Fibroblast of lung (primary cell): Measurements from ENCODE around the gene L3MBTL2. TPM values are rescaled to one million over a fixed set of nuclear protein-coding genes. Genes with fewer than 3 reads are reported as not detected.

Source experiments
- DNase-seq, 2 donors: peaks; one replicate each; pipeline versions ENCODE4 v3.0.0 to v3.0.0-alpha.2; 2010; ENCODE audit warnings: low read depth in 2 of 2
- H2AFZ ChIP-seq: 2 replicates; pipeline ENCODE4 v1.5.1; 2012; ENCODE audit warnings: low read length, control low read depth, inconsistent platforms
- H3K27ac ChIP-seq: 2 replicates; pipeline ENCODE4 v1.5.1; 2011; ENCODE audit warnings: low read length, control low read depth; ENCODE audit not compliant: insufficient read depth
- H3K27me3 ChIP-seq: 2 replicates; pipeline ENCODE4 v1.5.1; 2011; ENCODE audit warnings: mild to moderate bottlenecking, low read length; ENCODE audit not compliant: control insufficient read depth, insufficient read depth
- H3K36me3 ChIP-seq: 2 replicates; pipeline ENCODE4 v1.5.1; 2011; ENCODE audit warnings: low read length; ENCODE audit not compliant: control insufficient read depth, insufficient read depth
- H3K4me1 ChIP-seq: 2 replicates; pipeline ENCODE4 v1.5.1; 2011; ENCODE audit warnings: low read length; ENCODE audit not compliant: control insufficient read depth, insufficient read depth; ENCODE audit errors: extremely low read depth
- H3K4me2 ChIP-seq: 2 replicates; pipeline ENCODE4 v1.5.1; 2011; ENCODE audit warnings: low read length, control low read depth; ENCODE audit not compliant: insufficient read depth; ENCODE audit errors: extremely low read depth
- H3K4me3 ChIP-seq, 4 experiments: fragments of 200-600 bp in 1 of 4; sonication (generic) in 1 of 4; replicated peaks in 1 of 4; 2 replicates each; pipeline ENCODE4 v1.5.1; 2011 to 2016; ENCODE audit warnings: low read length in 4 of 4, low read depth in 3 of 4, mild to moderate bottlenecking in 3 of 4, control low read depth in 2 of 4, inconsistent platforms in 1 of 4, mixed read lengths in 1 of 4; ENCODE audit not compliant: insufficient read depth in 1 of 4; ENCODE audit errors: control extremely low read depth in 1 of 4
- H3K79me2 ChIP-seq: 2 replicates; pipeline ENCODE4 v1.5.1; 2012; ENCODE audit warnings: mild to moderate bottlenecking, low read length, inconsistent platforms; ENCODE audit not compliant: control insufficient read depth, insufficient read depth
- H3K9ac ChIP-seq: 2 replicates; pipeline ENCODE4 v1.5.1; 2011; ENCODE audit warnings: mild to moderate bottlenecking, low read length, control low read depth; ENCODE audit not compliant: insufficient read depth
- H3K9me3 ChIP-seq: 2 replicates; pipeline ENCODE4 v1.5.1; 2012; ENCODE audit warnings: low read depth, low read length; ENCODE audit not compliant: control insufficient read depth, insufficient read depth
- H4K20me1 ChIP-seq: 2 replicates; pipeline ENCODE4 v1.5.1; 2011; ENCODE audit warnings: low read length; ENCODE audit not compliant: control insufficient read depth, insufficient read depth; ENCODE audit errors: extremely low read depth
- CTCF ChIP-seq, 2 donors: IDR thresholded peaks in 1 of 2; conservative IDR thresholded peaks in 1 of 2; 1 replicate in 1 of 2; 2 replicates in 1 of 2; pipeline ENCODE4 v1.5.1; 2011 to 2012; ENCODE audit warnings: low read length in 2 of 2, control low read depth in 1 of 2, inconsistent platforms in 1 of 2, low read depth in 1 of 2, mild to moderate bottlenecking in 1 of 2
- EZH2 ChIP-seq: IDR thresholded peaks from 2 replicates; pipeline ENCODE4 v1.5.1; 2012; ENCODE audit warnings: low read length, control low read depth, mild to moderate bottlenecking; ENCODE audit errors: missing control alignments
- polyA plus RNA-seq, 2 donors: library from polyadenylated mRNA; depleted of rRNA in 1 of 2; stranded (reverse) in 1 of 2; unstranded in 1 of 2; fragments of >200 nt; gene quantifications; 2 replicates each; pipeline ENCODE4 v1.2.1, GENCODE V29; 2011 to 2012; ENCODE audit warnings: missing spikeins in 1 of 2
- total RNA-seq: library from RNA; depleted of rRNA; stranded (reverse); fragments of >200 nt; gene quantifications from 2 replicates; pipeline ENCODE4 v1.2.1, GENCODE V29; 2014

Gene L3MBTL2
- total and polyA plus RNA-seq, 2 donors (not counting 1 experiment from before 2014, with no cell fraction given), result 16.0 to 19.3 TPM

- peak overlapping the region; percentile 58 to 78 (median 73) for H3K4me3 ChIP-seq
- peak overlapping the region; percentile 90 for H3K4me2 ChIP-seq
- no peaks in the 10 kb centered on the region for H3K36me3 ChIP-seq
- TF ChIP-seq EZH2 (no peak), CTCF (conservative IDR thresholded peaks at IDR 0.05 in 1 of 2, IDR thresholded peaks at IDR 0.05 in 1 of 2; ENCODE audit: low read depth in 1 of 2, low read length in 2 of 2) (no peak)
- H3K27me3 ChIP-seq, result no peaks in the 10 kb centered on the region
- no peaks in the 10 kb centered on the region for H3K9me3 ChIP-seq
- H3K4me1 ChIP-seq, result peaks cover 2% of the 10 kb centered on the region
- H3K79me2 ChIP-seq, result no peaks in the 10 kb centered on the region
- no peak for DNase-seq
- H3K27ac ChIP-seq, result no peak overlapping the region
- no peak overlapping the region for H3K9ac ChIP-seq
- H2AFZ ChIP-seq, result peak overlapping the region; percentile 93
- no peaks in the 10 kb centered on the region for H4K20me1 ChIP-seq
Measured at GRCh38 chr22:41198027-41198580, 7.0 kb upstream of the L3MBTL2 start.

- no peaks in the 10 kb centered on the region for H3K9me3 ChIP-seq
- no peak overlapping the region for H3K27ac ChIP-seq
- no peak overlapping the region for H3K4me3 ChIP-seq
- peaks cover 2% of the 10 kb centered on the region for H3K4me1 ChIP-seq
- no peak for TF ChIP-seq CTCF (conservative IDR thresholded peaks at IDR 0.05 in 1 of 2, IDR thresholded peaks at IDR 0.05 in 1 of 2; ENCODE audit: low read depth in 1 of 2, low read length in 2 of 2)
- TF ChIP-seq EZH2, result no peak
- H3K4me2 ChIP-seq, result no peak overlapping the region
- H2AFZ ChIP-seq, result no peak overlapping the region
- H3K9ac ChIP-seq, result no peak overlapping the region
- no peaks in the 10 kb centered on the region for H3K27me3 ChIP-seq
- H4K20me1 ChIP-seq, result no peaks in the 10 kb centered on the region
- H3K36me3 ChIP-seq, result no peaks in the 10 kb centered on the region
- H3K79me2 ChIP-seq, result peaks cover 9% of the 10 kb centered on the region
- no peak for DNase-seq
Measured at GRCh38 chr22:41201141-41201540, 4.0 kb upstream of the L3MBTL2 start.

- no peaks in the 10 kb centered on the region for H3K27me3 ChIP-seq
- no peak overlapping the region for H3K27ac ChIP-seq
- H4K20me1 ChIP-seq, result no peaks in the 10 kb centered on the region
- DNase-seq, result no peak
- H3K79me2 ChIP-seq, result peaks cover 10% of the 10 kb centered on the region
- TF ChIP-seq CTCF (conservative IDR thresholded peaks at IDR 0.05 in 1 of 2, IDR thresholded peaks at IDR 0.05 in 1 of 2; ENCODE audit: low read depth in 1 of 2, low read length in 2 of 2) (no peak), EZH2 (no peak)
- H3K9ac ChIP-seq, result no peak overlapping the region
- H2AFZ ChIP-seq, result no peak overlapping the region
- no peak overlapping the region for H3K4me3 ChIP-seq
- no peaks in the 10 kb centered on the region for H3K9me3 ChIP-seq
- no peaks in the 10 kb centered on the region for H3K36me3 ChIP-seq
- no peaks in the 10 kb centered on the region for H3K4me1 ChIP-seq
- no peak overlapping the region for H3K4me2 ChIP-seq
Measured at GRCh38 chr22:41203118-41203517, 2.0 kb upstream of the L3MBTL2 start.
